ENCODE results near the gene IP6K1. TPM values are rescaled to one million over a fixed set of nuclear protein-coding genes. Genes with fewer than 3 reads are reported as not detected.
A peak's percentile ranks its signal among the peaks of the same experiment; 100 is the strongest.
"Not testable (repeated sequence)": the region's sequence is repeated elsewhere in the genome, so short reads cannot be mapped to it uniquely, and the experiment has no call there.

Gene IP6K1
- total RNA-seq, 1 donor = 47.9 TPM

GRCh38 chr3:49689046-49689907, 97.1 kb downstream of the IP6K1 start, which contains the start of the genes MST1 and RNF123:
Gene MST1, minus strand, starts transcription at chr3:49689474. Its CDS starts 783 bp downstream, at chr3:49688691.
Gene RNF123, plus strand, starts transcription at chr3:49689557. Its CDS starts 1,609 bp downstream, at chr3:49691166.
- TF ChIP-seq CTCF (IDR thresholded peaks at IDR 0.05; ENCODE audit: insufficient read depth, low read depth, low read length) = peak; percentile 34
- peak within 1 kb of the TSS; percentile 95 for H3K4me3 ChIP-seq (ENCODE audit: low read depth, low read length)
- DNase-seq (ENCODE audit: low read depth) = peak; percentile 91

DNA sequence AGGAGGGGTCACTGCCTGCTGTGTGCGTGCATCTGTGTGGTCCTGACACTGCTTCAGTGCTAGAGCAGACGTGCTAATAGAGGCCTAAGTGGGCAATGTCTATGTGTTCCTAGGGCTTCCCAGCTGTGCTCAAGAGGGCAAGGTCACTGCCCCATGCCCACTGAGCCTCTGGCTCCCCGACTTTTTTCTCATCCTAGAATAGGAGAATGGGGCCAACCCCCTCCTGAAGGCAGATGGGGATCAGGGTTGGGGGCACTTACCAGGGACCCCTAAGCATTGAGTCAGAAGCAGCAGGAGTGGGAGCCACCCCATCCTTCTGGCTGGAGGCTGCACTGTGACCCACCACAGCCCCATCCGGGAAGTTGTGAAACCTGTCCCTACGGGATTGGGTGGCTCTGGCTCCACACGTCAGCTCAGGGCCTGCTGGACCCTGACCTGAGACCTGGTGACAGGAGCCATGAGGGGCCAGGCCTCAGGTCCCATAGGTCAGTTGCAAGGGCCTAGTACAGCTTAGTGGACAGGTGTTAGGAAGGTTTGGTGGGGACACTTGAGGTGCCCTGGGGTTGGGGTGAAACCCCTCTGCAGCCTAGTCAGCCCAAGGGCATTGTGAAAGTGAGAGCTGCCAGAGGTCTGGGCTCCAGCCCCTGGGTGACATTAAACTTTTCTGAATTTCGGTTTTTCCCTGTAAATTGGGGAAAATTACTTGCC, 97.8 kb downstream of the IP6K1 start:
- peak overlapping the region; percentile 95 for H3K4me3 ChIP-seq (ENCODE audit: low read depth, low read length)

DNA sequence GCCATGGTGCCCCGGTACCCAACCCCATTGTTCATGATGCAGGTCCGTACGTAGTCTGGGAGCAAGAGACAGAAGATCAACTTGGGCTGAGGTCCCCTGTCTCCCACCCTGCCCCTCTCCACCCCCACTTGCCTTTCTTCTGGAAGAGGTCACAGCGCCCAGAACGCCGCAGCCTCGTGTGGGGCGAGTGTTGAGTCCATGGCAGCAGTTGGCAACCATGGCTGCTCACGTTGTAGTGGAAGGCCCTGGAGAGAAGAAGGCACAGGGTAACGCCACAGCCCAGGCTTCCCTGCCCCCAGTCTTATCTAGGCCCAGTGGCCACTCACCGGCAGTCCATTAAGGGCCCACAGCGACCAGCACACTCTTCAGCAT, 98.9 kb downstream of the IP6K1 start:
- DNase-seq (ENCODE audit: low read depth); H3K4me3 ChIP-seq (ENCODE audit: low read depth, low read length): not testable (repeated sequence)

More for the DNA sequence above, 97.8 kb downstream of the IP6K1 start:
- not testable (repeated sequence) for DNase-seq (ENCODE audit: low read depth)

- peak; percentile 44 for DNase-seq (ENCODE audit: low read depth)
- peak overlapping the region; percentile 43 for H3K4me3 ChIP-seq (ENCODE audit: low read depth, low read length)
These were observed 99.4 kb downstream of the IP6K1 start for GRCh38 chr3:49686769-49687423.

DNA sequence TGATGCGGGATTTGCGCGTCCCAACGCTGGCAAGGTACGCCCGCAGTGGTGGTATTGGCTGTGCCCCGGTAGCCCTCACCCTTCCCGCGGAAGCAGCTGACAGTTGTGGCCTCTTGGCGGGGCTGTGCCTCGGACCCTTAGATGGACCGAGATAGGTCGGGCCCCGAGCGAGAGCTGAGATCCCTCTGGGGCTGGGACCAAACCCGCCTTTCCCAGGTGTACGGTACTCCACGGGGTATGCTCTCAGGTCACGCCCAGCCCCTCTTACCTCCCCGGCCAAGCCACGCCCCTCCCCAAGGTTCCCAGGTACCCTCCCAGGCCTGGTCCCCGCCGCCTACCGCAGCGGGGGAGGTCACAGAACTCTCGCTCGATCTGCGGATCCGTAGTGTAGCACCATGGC, 100.0 kb downstream of the IP6K1 start:
- not testable (repeated sequence) for DNase-seq (ENCODE audit: low read depth)
- peak overlapping the region; percentile 43 for H3K4me3 ChIP-seq (ENCODE audit: low read depth, low read length)

DNA sequence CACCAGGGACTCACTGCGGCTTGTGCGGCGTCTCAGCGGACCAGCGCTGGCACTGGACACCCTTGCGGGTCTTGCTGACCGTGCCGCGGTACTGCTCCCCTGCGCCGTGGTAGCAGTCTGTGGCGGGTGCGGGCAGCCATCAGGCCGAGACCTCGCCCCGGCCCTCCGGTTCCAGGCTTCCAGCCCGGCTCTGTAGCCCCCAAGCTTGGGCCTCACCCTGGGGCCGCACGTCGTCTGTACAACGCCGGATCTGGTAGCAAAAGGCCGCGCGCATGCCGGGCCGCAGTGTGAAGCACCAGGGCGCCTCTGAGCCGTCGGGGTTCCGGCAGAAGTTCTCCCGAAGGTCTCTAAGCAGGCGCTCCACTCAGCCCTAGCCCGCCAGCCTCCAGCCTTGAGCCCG, 100.5 kb downstream of the IP6K1 start:
- not testable (repeated sequence) for H3K4me3 ChIP-seq (ENCODE audit: low read depth, low read length)

GRCh38 chr3:49685103-49685502, 101.2 kb downstream of the IP6K1 start:
- DNase-seq (ENCODE audit: low read depth); H3K4me3 ChIP-seq (ENCODE audit: low read depth, low read length): not testable (repeated sequence)

More for the DNA sequence above, 100.5 kb downstream of the IP6K1 start:
- DNase-seq (ENCODE audit: low read depth) = not testable (repeated sequence)

DNA sequence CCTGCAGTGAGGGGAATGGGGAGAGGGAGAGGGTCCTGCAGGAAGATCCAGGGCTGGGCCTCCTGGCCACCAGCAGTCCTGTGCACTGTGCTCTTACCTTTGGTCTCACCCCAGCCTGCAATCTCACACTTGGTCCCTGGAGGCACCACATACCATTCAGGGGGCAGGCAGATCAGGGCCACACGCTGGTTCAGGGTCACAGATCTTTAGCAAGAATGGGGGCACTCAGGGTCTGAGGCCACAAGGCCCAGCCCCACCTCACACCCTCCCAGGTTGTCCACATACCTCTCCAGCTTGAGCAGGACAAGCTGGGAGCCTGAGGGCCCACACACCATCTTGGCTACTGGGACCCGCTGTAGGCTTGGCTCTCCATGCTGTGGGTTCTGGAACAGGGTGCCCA, 101.9 kb downstream of the IP6K1 start:
- DNase-seq (ENCODE audit: low read depth) = not testable (repeated sequence)

DNA sequence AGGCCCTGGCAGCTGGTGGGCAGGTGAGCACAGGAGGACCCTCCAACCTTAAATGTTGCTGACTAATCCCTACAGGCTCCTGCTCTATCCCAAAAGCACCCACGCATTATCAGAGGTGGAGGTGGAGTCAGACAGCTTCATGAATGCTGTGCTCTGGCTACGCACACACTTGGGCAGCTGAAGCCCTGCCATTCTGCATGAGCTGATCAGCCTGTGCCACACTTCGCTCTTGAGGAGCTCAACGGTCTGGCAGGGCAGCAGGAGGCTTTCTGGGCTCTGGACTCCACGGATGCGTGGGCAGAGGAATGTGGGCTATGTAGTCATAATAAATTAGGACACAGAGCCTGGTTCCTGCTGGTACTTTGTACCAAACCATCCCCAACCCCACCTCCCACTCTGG, 103.2 kb downstream of the IP6K1 start:
- no peak for DNase-seq (ENCODE audit: low read depth)
- TF ChIP-seq CTCF (IDR thresholded peaks at IDR 0.05; ENCODE audit: insufficient read depth, low read depth, low read length) = no peak
- no peak overlapping the region for H3K4me3 ChIP-seq (ENCODE audit: low read depth, low read length)

More for the DNA sequence above, 101.9 kb downstream of the IP6K1 start:
- not testable (repeated sequence) for H3K4me3 ChIP-seq (ENCODE audit: low read depth, low read length)

GRCh38 chr3:49681543-49681942, 104.8 kb downstream of the IP6K1 start:
- no peak for DNase-seq (ENCODE audit: low read depth)
- no peak for TF ChIP-seq CTCF (IDR thresholded peaks at IDR 0.05; ENCODE audit: insufficient read depth, low read depth, low read length)
- H3K4me3 ChIP-seq (ENCODE audit: low read depth, low read length) = no peak overlapping the region

Data from fibroblast of villous mesenchyme (primary cell).